Measurements from ENCODE around the gene C5. TPM values are rescaled to one million over a fixed set of nuclear protein-coding genes. Genes with fewer than 3 reads are reported as not detected.

The C5 gene
- total and polyA plus RNA-seq, 2 experiments from 2014 or later, result 13.8 to 55.4 TPM

DNA sequence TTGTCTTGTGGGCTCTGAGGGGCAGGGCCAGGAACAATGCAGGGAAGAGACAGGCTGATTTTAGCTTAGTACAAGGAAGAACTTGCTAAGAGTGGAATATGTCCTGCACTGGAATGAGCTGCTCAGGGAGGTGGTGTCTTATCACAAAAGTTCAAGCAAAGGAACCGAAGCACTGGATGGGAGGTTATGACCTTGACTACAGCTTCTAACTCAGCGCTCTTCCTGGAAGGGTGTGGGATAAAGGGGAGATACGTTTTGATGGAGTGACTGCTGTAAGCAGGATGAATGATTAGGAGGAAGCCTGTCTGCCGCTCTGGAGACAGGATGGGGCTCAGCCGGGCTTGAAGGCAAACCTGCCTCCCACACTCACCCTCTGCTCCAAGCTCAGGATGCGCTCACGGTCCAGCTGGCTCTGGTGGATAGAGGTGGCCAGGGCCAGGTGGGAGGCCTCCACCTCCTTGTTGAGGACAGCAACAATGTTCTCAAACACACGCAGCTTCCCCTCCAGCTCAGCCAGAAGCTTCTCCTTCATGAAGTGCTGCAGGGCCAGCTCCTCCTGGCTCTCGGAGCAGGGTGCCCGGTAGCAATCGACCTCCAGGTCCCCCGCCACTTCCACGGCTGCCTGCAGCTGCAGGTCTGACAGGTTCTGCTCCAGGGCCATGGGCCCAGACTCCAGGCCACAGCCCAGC lies 137.0 kb downstream of the C5 start:
- no peaks in the 10 kb centered on the region for H4K20me1 ChIP-seq (ENCODE audit: insufficient read depth, poor library complexity, severe bottlenecking)
- no peak for DNase-seq (ENCODE audit: low spot score)
- peaks cover 11% of the 10 kb centered on the region for H3K4me1 ChIP-seq (ENCODE audit: insufficient read depth)
- WGBS (ENCODE audit: low lambda C conversion rate, missing lambda C conversion rate), result 86% methylated on average over 13 of the region's 13 CpGs
- no peaks in the 10 kb centered on the region for H3K9me3 ChIP-seq (ENCODE audit: low read depth)
- no peaks in the 10 kb centered on the region for H3K9me2 ChIP-seq (replicated peaks; ENCODE audit: insufficient read depth)
- no peaks in the 10 kb centered on the region for H3K27me3 ChIP-seq
- no peak overlapping the region for H2AFZ ChIP-seq
- no peak overlapping the region for H3K27ac ChIP-seq
- no peaks in the 10 kb centered on the region for H3K36me3 ChIP-seq (replicated peaks; ENCODE audit: insufficient read depth, low read depth)
- TF ChIP-seq EZH2 (IDR thresholded peaks at IDR 0.05; ENCODE audit: borderline replicate concordance) (no peak), EZH2phosphoT487 (IDR thresholded peaks at IDR 0.05; ENCODE audit: low read depth, severe bottlenecking, unreplicated experiment) (no peak)
- TF ChIP-seq, protein P1, sequence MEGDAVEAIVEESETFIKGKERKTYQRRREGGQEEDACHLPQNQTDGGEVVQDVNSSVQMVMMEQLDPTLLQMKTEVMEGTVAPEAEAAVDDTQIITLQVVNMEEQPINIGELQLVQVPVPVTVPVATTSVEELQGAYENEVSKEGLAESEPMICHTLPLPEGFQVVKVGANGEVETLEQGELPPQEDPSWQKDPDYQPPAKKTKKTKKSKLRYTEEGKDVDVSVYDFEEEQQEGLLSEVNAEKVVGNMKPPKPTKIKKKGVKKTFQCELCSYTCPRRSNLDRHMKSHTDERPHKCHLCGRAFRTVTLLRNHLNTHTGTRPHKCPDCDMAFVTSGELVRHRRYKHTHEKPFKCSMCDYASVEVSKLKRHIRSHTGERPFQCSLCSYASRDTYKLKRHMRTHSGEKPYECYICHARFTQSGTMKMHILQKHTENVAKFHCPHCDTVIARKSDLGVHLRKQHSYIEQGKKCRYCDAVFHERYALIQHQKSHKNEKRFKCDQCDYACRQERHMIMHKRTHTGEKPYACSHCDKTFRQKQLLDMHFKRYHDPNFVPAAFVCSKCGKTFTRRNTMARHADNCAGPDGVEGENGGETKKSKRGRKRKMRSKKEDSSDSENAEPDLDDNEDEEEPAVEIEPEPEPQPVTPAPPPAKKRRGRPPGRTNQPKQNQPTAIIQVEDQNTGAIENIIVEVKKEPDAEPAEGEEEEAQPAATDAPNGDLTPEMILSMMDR (IDR thresholded peaks at IDR 0.05; ENCODE audit: poor library complexity), result no peak
- no peak overlapping the region for H3K4me2 ChIP-seq
- H3K79me2 ChIP-seq, result no peaks in the 10 kb centered on the region
- H3K4me3 ChIP-seq, result no peak overlapping the region

DNA sequence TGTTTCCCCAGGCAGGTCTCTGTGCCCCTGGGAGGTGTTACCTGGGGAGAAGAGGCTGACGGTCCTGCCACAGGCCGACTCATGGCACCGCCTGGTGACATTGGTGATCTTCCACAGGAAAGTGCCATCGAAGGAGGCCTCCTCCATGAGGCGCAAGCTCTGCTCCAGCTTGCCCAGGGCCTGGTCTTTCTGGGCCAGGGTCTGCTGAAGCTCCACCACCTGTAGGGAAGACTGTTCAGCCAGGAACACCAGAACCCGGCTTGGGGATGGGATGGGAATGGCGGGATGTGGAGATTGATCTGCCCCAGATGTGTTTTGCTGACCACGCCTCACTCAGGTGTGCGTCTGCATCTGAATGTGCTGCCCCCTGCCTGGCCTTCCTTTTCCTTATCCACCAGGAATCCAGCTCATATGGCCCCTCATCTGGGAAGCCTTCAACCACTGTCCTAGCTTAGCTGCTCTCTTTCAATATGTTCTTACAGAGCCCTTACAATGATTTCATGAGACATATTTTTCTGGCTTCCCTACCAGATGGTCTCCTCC lies 138.7 kb downstream of the C5 start:
- Histone ChIP-seq H3K9me2 (replicated peaks; ENCODE audit: insufficient read depth) (no peaks in the 10 kb centered on the region), H3K27ac (no peak overlapping the region), H3K4me3 (no peak overlapping the region), H4K20me1 (ENCODE audit: insufficient read depth, poor library complexity, severe bottlenecking) (no peaks in the 10 kb centered on the region), H3K27me3 (no peaks in the 10 kb centered on the region), H3K36me3 (replicated peaks; ENCODE audit: insufficient read depth, low read depth) (no peaks in the 10 kb centered on the region), H3K4me2 (no peak overlapping the region), H3K9me3 (ENCODE audit: low read depth) (no peaks in the 10 kb centered on the region), H3K4me1 (ENCODE audit: insufficient read depth) (peaks cover 9% of the 10 kb centered on the region), H2AFZ (no peak overlapping the region), H3K79me2 (no peaks in the 10 kb centered on the region)
- 92% methylated on average over 9 of the region's 9 CpGs for WGBS (ENCODE audit: low lambda C conversion rate, missing lambda C conversion rate)
- no peak for DNase-seq (ENCODE audit: low spot score)
- TF ChIP-seq EZH2 (IDR thresholded peaks at IDR 0.05; ENCODE audit: borderline replicate concordance) (no peak), EZH2phosphoT487 (IDR thresholded peaks at IDR 0.05; ENCODE audit: low read depth, severe bottlenecking, unreplicated experiment) (no peak)
- TF ChIP-seq, protein P1 (IDR thresholded peaks at IDR 0.05; ENCODE audit: poor library complexity), result no peak

DNA sequence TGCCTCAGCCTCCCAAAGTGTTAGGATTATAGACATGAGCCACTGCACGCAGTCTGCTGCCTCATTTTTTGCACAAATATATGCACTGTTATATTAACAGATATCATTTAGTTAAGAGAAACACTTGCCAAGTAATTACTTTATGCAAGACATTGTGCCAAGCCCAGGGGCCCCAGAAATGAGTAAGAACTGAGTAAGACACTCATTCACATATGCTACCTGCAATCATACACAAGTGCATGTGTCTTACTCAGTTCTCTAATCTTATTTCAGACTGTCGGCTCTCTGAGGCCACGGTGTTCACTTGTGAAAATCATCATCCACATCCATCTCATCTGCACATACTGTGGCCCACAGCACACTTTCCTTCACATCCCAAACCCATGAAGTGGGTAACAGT lies 139.4 kb downstream of the C5 start:
- no peak overlapping the region for H3K4me3 ChIP-seq
- no peaks in the 10 kb centered on the region for H3K9me3 ChIP-seq (ENCODE audit: low read depth)
- no peak overlapping the region for H3K4me2 ChIP-seq
- H4K20me1 ChIP-seq (ENCODE audit: insufficient read depth, poor library complexity, severe bottlenecking), result no peaks in the 10 kb centered on the region
- TF ChIP-seq, protein P1 (IDR thresholded peaks at IDR 0.05; ENCODE audit: poor library complexity), result no peak
- no peak for TF ChIP-seq EZH2 (IDR thresholded peaks at IDR 0.05; ENCODE audit: borderline replicate concordance)
- TF ChIP-seq EZH2phosphoT487 (IDR thresholded peaks at IDR 0.05; ENCODE audit: low read depth, severe bottlenecking, unreplicated experiment), result no peak
- H3K4me1 ChIP-seq (ENCODE audit: insufficient read depth), result peaks cover 2% of the 10 kb centered on the region
- no peak for DNase-seq (ENCODE audit: low spot score)
- no peaks in the 10 kb centered on the region for H3K27me3 ChIP-seq
- H3K9me2 ChIP-seq (replicated peaks; ENCODE audit: insufficient read depth), result no peaks in the 10 kb centered on the region
- no peaks in the 10 kb centered on the region for H3K36me3 ChIP-seq (replicated peaks; ENCODE audit: insufficient read depth, low read depth)
- no peaks in the 10 kb centered on the region for H3K79me2 ChIP-seq
- 93% methylated on average over 3 of the region's 3 CpGs for WGBS (ENCODE audit: low lambda C conversion rate, missing lambda C conversion rate)
- H3K27ac ChIP-seq, result no peak overlapping the region
- no peak overlapping the region for H2AFZ ChIP-seq

All from hepatocyte (in vitro differentiated cells).